ENCODE results near the gene DLEC1.

The DLEC1 gene

GRCh38 chr3:38164952-38165721, 126.1 kb downstream of the DLEC1 start, which contains the start of gene OXSR1:
OXSR1 (plus strand) TSS chr3:38165537; CDS start chr3:38165877, 340 bp downstream.
- H3K27ac ChIP-seq (ENCODE audit: insufficient read depth, low read depth, low read length, poor library complexity, severe bottlenecking) = peak within 1 kb of the TSS; percentile 94
- no peaks in the 10 kb centered on the region for H3K4me1 ChIP-seq (ENCODE audit: control insufficient read depth, insufficient read depth, low read length)
- WGBS, 2 experiments = 0% methylated on average over 57 of the region's 57 CpGs
- H3K27me3 ChIP-seq (ENCODE audit: control insufficient read depth, insufficient read depth, low read length, poor library complexity, severe bottlenecking) = no peaks in the 10 kb centered on the region
- peak within 1 kb of the TSS; percentile 79 for H3K4me3 ChIP-seq (ENCODE audit: insufficient read depth, low read depth, low read length)
- no peaks in the 10 kb centered on the region for H3K36me3 ChIP-seq (ENCODE audit: control insufficient read depth, insufficient read depth, low read length)
- H3K9me3 ChIP-seq (ENCODE audit: control insufficient read depth, low read length) = no peaks in the 10 kb centered on the region

GRCh38 chr3:38165722-38166387, 126.8 kb downstream of the DLEC1 start:
- Histone ChIP-seq H3K27me3 (ENCODE audit: control insufficient read depth, insufficient read depth, low read length, poor library complexity, severe bottlenecking) (no peaks in the 10 kb centered on the region), H3K36me3 (ENCODE audit: control insufficient read depth, insufficient read depth, low read length) (no peaks in the 10 kb centered on the region), H3K9me3 (ENCODE audit: control insufficient read depth, low read length) (no peaks in the 10 kb centered on the region), H3K4me1 (ENCODE audit: control insufficient read depth, insufficient read depth, low read length) (no peaks in the 10 kb centered on the region), H3K27ac (ENCODE audit: insufficient read depth, low read depth, low read length, poor library complexity, severe bottlenecking) (peak overlapping the region; percentile 94), H3K4me3 (ENCODE audit: insufficient read depth, low read depth, low read length) (peak overlapping the region; percentile 79)
- WGBS, 2 experiments = 1% methylated on average over 62 of the region's 62 CpGs

- 90 to 93% methylated on average over 4 of the region's 4 CpGs for WGBS, 2 experiments
- no peaks in the 10 kb centered on the region for H3K9me3 ChIP-seq (ENCODE audit: control insufficient read depth, low read length)
- H3K27ac ChIP-seq (ENCODE audit: insufficient read depth, low read depth, low read length, poor library complexity, severe bottlenecking) = no peak overlapping the region
- no peaks in the 10 kb centered on the region for H3K27me3 ChIP-seq (ENCODE audit: control insufficient read depth, insufficient read depth, low read length, poor library complexity, severe bottlenecking)
- H3K36me3 ChIP-seq (ENCODE audit: control insufficient read depth, insufficient read depth, low read length) = no peaks in the 10 kb centered on the region
- H3K4me1 ChIP-seq (ENCODE audit: control insufficient read depth, insufficient read depth, low read length) = no peaks in the 10 kb centered on the region
- no peak overlapping the region for H3K4me3 ChIP-seq (ENCODE audit: insufficient read depth, low read depth, low read length)
Observed at GRCh38 chr3:38167591-38167990, 128.6 kb downstream of the DLEC1 start.

- H3K27me3 ChIP-seq (ENCODE audit: control insufficient read depth, insufficient read depth, low read length, poor library complexity, severe bottlenecking) = no peaks in the 10 kb centered on the region
- no peaks in the 10 kb centered on the region for H3K4me1 ChIP-seq (ENCODE audit: control insufficient read depth, insufficient read depth, low read length)
- WGBS, 2 experiments = 89 to 93% methylated on average over 3 of the region's 4 CpGs
- H3K9me3 ChIP-seq (ENCODE audit: control insufficient read depth, low read length) = no peaks in the 10 kb centered on the region
- H3K36me3 ChIP-seq (ENCODE audit: control insufficient read depth, insufficient read depth, low read length) = no peaks in the 10 kb centered on the region
- H3K4me3 ChIP-seq (ENCODE audit: insufficient read depth, low read depth, low read length) = no peak overlapping the region
- no peak overlapping the region for H3K27ac ChIP-seq (ENCODE audit: insufficient read depth, low read depth, low read length, poor library complexity, severe bottlenecking)
Observed at GRCh38 chr3:38168151-38169026, 129.4 kb downstream of the DLEC1 start.

- WGBS, 2 experiments = 100% methylated on average over 1 of the region's 1 CpG
- no peaks in the 10 kb centered on the region for H3K27me3 ChIP-seq (ENCODE audit: control insufficient read depth, insufficient read depth, low read length, poor library complexity, severe bottlenecking)
- no peaks in the 10 kb centered on the region for H3K36me3 ChIP-seq (ENCODE audit: control insufficient read depth, insufficient read depth, low read length)
- no peaks in the 10 kb centered on the region for H3K4me1 ChIP-seq (ENCODE audit: control insufficient read depth, insufficient read depth, low read length)
- H3K4me3 ChIP-seq (ENCODE audit: insufficient read depth, low read depth, low read length) = no peak overlapping the region
- no peak overlapping the region for H3K27ac ChIP-seq (ENCODE audit: insufficient read depth, low read depth, low read length, poor library complexity, severe bottlenecking)
- H3K9me3 ChIP-seq (ENCODE audit: control insufficient read depth, low read length) = no peaks in the 10 kb centered on the region
Observed at GRCh38 chr3:38169027-38169317, 130.0 kb downstream of the DLEC1 start.

- WGBS, 2 experiments = 88% methylated on average over 4 of the region's 4 CpGs
- H3K27ac ChIP-seq (ENCODE audit: insufficient read depth, low read depth, low read length, poor library complexity, severe bottlenecking) = no peak overlapping the region
- no peaks in the 10 kb centered on the region for H3K36me3 ChIP-seq (ENCODE audit: control insufficient read depth, insufficient read depth, low read length)
Observed at GRCh38 chr3:38170722-38171121, 131.7 kb downstream of the DLEC1 start.

GRCh38 chr3:38171622-38172021, 132.6 kb downstream of the DLEC1 start:
- H3K36me3 ChIP-seq (ENCODE audit: control insufficient read depth, insufficient read depth, low read length) = no peaks in the 10 kb centered on the region

More at GRCh38 chr3:38170722-38171121, 131.7 kb downstream of the DLEC1 start:
- H3K4me1 ChIP-seq (ENCODE audit: control insufficient read depth, insufficient read depth, low read length) = no peaks in the 10 kb centered on the region
- H3K27me3 ChIP-seq (ENCODE audit: control insufficient read depth, insufficient read depth, low read length, poor library complexity, severe bottlenecking) = no peaks in the 10 kb centered on the region
- no peaks in the 10 kb centered on the region for H3K9me3 ChIP-seq (ENCODE audit: control insufficient read depth, low read length)
- H3K4me3 ChIP-seq (ENCODE audit: insufficient read depth, low read depth, low read length) = no peak overlapping the region

More at GRCh38 chr3:38171622-38172021, 132.6 kb downstream of the DLEC1 start:
- H3K27me3 ChIP-seq (ENCODE audit: control insufficient read depth, insufficient read depth, low read length, poor library complexity, severe bottlenecking) = no peaks in the 10 kb centered on the region
- H3K4me1 ChIP-seq (ENCODE audit: control insufficient read depth, insufficient read depth, low read length) = no peaks in the 10 kb centered on the region
- no peak overlapping the region for H3K27ac ChIP-seq (ENCODE audit: insufficient read depth, low read depth, low read length, poor library complexity, severe bottlenecking)
- H3K4me3 ChIP-seq (ENCODE audit: insufficient read depth, low read depth, low read length) = no peak overlapping the region
- H3K9me3 ChIP-seq (ENCODE audit: control insufficient read depth, low read length) = no peaks in the 10 kb centered on the region
- WGBS, 2 experiments = 83 to 94% methylated on average over 2 of the region's 2 CpGs

Measured in ectodermal cell (in vitro differentiated cells).